ENCODE data around the gene IZUMO2.

IZUMO2 gene

GRCh38 chr19:50171752-50172151 is 8.7 kb upstream of the IZUMO2 start:
- DNase-seq (ENCODE audit: low spot score): no peak
- no peak for TF ChIP-seq CTCF (IDR thresholded peaks at IDR 0.05; ENCODE audit: borderline replicate concordance, control extremely low read depth, extremely low read depth, insufficient read depth, missing control alignments)
- in situ Hi-C loops (cut with MboI; ENCODE audit: low sequenced_read_pairs, unreplicated experiment): no loop called here

DNA sequence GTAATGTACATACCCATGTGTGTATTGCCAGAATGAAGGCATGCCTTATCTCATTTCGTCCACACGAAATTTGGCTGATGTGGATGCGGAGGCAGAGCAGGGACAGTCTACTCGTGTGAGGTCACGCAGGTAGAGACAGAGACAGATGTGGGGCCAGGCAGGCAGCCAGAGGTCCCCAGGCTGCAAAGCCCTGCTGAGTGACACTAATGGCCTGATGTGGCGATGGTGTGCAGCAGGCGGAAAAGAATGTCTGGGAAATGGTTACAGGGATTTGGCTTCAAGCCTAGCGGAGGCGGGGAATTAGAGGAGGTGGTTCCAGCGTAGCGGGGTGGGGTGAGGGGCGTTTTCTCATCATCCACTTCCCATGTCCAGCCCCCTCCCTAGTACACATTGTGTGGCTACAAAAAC is 4.2 kb upstream of the IZUMO2 start:
- no peak for TF ChIP-seq CTCF (IDR thresholded peaks at IDR 0.05; ENCODE audit: borderline replicate concordance, control extremely low read depth, extremely low read depth, insufficient read depth, missing control alignments)
- no peak for DNase-seq (ENCODE audit: low spot score)

DNA sequence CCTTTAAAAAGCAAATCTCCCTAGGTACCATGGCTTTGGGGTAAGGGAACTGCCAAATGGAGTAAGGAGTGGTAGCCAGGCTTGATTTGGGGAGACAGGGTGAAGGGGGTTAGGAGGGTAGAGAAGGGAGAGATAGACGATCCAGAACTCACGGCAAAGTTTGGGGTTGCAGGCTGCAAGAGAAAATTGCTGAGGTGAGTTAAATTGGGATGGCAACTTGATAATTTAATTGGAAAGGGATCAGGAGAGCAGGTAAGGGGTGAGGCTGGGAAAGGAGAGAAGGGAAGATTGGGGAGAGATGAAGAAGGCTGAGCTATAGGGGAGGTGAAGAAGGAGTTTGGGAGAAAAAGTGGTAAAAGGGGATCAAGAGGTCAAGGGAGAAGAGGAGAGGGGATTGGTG is 4.0 kb downstream of the IZUMO2 start:
- in situ Hi-C loops (cut with MboI; ENCODE audit: low sequenced_read_pairs, unreplicated experiment): no loop called here
- no peak for DNase-seq (ENCODE audit: low spot score)
- no peak for TF ChIP-seq CTCF (IDR thresholded peaks at IDR 0.05; ENCODE audit: borderline replicate concordance, control extremely low read depth, extremely low read depth, insufficient read depth, missing control alignments)

More for the DNA sequence above, 4.2 kb upstream of the IZUMO2 start:
- in situ Hi-C loops (cut with MboI; ENCODE audit: low sequenced_read_pairs, unreplicated experiment): no loop called here

DNA sequence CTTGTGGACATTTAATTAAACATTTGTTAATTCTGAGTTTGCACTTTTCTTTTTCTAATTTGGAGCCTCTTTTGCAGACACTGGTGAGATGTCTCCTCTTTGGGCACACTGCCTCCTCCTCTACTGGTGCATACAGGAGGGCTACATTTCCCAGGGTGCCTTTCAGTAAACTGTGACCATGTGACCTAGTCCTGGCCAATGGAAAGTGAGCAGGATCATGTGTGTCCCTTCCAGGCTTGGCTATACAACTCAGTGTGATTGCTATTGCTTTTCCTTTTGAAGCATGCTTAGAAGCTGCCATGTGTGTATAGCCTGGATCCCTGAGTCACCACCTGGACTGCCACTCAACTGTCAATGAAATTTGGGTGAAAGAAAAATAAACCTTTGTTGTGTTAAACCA is 4.5 kb downstream of the IZUMO2 start:
- TF ChIP-seq CTCF (IDR thresholded peaks at IDR 0.05; ENCODE audit: borderline replicate concordance, control extremely low read depth, extremely low read depth, insufficient read depth, missing control alignments): no peak
- no peak for DNase-seq (ENCODE audit: low spot score)
- in situ Hi-C loops (cut with MboI; ENCODE audit: low sequenced_read_pairs, unreplicated experiment): no loop called here

DNA sequence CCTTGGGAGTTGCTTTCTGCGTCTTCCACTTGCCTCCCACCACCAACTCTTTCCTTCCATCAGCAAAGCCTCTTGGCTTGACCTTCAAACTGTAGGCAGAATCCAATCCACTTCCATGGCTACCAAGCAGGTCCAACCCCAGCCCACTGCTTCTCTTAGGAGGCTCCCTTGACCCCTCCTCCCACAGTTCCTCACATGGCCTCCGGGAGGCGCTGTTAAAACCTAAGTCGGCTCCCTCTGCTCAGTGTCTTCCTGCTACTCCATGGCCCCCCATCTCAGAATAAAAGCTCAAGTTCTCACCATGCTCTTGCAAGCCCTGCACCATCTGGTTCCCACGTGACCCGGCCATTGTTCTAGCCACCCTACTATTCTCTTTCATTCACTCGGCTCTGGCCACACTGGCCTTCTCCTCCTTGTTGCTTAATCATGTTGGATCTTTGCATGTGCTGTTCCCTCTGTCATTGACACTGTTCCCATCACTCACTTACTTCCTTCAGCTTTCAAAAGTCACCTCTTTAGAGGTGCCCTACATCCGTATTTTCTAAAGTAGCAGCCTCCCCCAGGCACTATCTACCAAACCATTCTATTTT is 7.5 kb downstream of the IZUMO2 start:
- TF ChIP-seq CTCF (IDR thresholded peaks at IDR 0.05; ENCODE audit: borderline replicate concordance, control extremely low read depth, extremely low read depth, insufficient read depth, missing control alignments): no peak
- DNase-seq (ENCODE audit: low spot score): no peak
- in situ Hi-C loops (cut with MboI; ENCODE audit: low sequenced_read_pairs, unreplicated experiment): no loop called here

DNA sequence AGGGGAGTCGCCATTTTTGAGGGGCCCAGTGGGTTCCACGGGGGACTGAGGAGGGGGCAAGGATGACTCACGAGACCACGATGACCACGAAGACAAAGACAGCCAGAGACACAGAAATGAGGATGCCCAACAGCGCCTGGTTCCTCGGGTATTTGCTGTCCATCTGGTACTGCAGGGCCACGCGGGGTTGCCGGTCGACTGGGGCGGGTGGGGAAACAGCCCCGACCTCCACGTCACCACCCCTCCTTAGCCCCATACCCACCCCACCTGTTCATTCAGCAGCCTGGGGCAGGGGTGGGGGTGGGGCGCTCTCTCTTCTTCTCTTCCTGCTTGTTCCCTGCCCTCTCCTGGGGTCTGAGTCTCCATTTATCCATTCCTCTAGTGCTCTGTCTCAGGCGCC is 8.6 kb downstream of the IZUMO2 start:
- in situ Hi-C loops (cut with MboI; ENCODE audit: low sequenced_read_pairs, unreplicated experiment): no loop called here
- no peak for TF ChIP-seq CTCF (IDR thresholded peaks at IDR 0.05; ENCODE audit: borderline replicate concordance, control extremely low read depth, extremely low read depth, insufficient read depth, missing control alignments)
- DNase-seq (ENCODE audit: low spot score): no peak

Measured in GM13976 (cell line).